ENCODE measurements around the gene PDE4D. TPM values are rescaled to one million over a fixed set of nuclear protein-coding genes. Genes with fewer than 3 reads are reported as not detected.

Gene PDE4D
- total RNA-seq, 1 experiment from 2014 or later: 2.1 TPM

- H3K79me2 ChIP-seq (ENCODE audit: insufficient read depth, low read length): no peaks in the 10 kb centered on the region
- no peak overlapping the region for H3T11ph ChIP-seq (ENCODE audit: low read length)
- TF ChIP-seq CTCF (conservative IDR thresholded peaks at IDR 0.05): no peak
- H3K27me3 ChIP-seq (ENCODE audit: insufficient read depth, low read length): no peaks in the 10 kb centered on the region
- no peak overlapping the region for H2BK120ac ChIP-seq (ENCODE audit: low read depth, low read length, poor library complexity, severe bottlenecking)
- H4K20me1 ChIP-seq (ENCODE audit: control insufficient read depth, insufficient read depth, insufficient read length): no peaks in the 10 kb centered on the region
- H2BK5ac ChIP-seq (ENCODE audit: insufficient read length, low read length): no peak overlapping the region
- H3K23ac ChIP-seq (ENCODE audit: insufficient read length, low read depth, low read length): no peak overlapping the region
- H3K9me3 ChIP-seq (ENCODE audit: control insufficient read depth, low read depth, low read length): no peaks in the 10 kb centered on the region
- peaks cover 3% of the 10 kb centered on the region; the same call in 1 of the 2 replicates for H3K4me1 ChIP-seq (ENCODE audit: insufficient read depth, low read length)
- no peak overlapping the region for H4K5ac ChIP-seq (ENCODE audit: insufficient read length, low read depth, low read length)
- H2BK15ac ChIP-seq (ENCODE audit: low read depth, low read length): no peak overlapping the region
- no peak overlapping the region for H2BK20ac ChIP-seq (ENCODE audit: low read depth, low read length, poor library complexity, severe bottlenecking)
- H3K56ac ChIP-seq (ENCODE audit: insufficient read length, low read depth, low read length): no peak overlapping the region
- no peak overlapping the region for H3K27ac ChIP-seq (ENCODE audit: insufficient read length, low read depth, low read length)
- no peak overlapping the region for H3K18ac ChIP-seq (ENCODE audit: insufficient read length, low read depth, low read length)
- no peak overlapping the region for H4K8ac ChIP-seq (replicated peaks; ENCODE audit: insufficient read length, low read depth, low read length)
- H3K79me1 ChIP-seq (ENCODE audit: insufficient read depth, low read depth, low read length, poor library complexity, severe bottlenecking): no peaks in the 10 kb centered on the region
- Mint-ChIP-seq H3K4me1 (peaks cover 13 to 14% of the 10 kb centered on the region in 2 experiments), H3K4me3 (no peak overlapping the region), H3K27ac (no peak overlapping the region; a peak in 1 of 7 replicates), H3K9me3 (no peaks in the 10 kb centered on the region), H3K27me3 (ENCODE audit: low read depth) (no peaks in the 10 kb centered on the region; the same call in 1 of the 2 replicates), H3K36me3 (ENCODE audit: insufficient read depth in 1 of 3, low read depth in 3 of 3) (no peaks in the 10 kb centered on the region; a peak in 2 of 7 replicates)
- no peak for DNase-seq
- no peak overlapping the region for H2BK12ac ChIP-seq (ENCODE audit: insufficient read length, low read depth, low read length)
- H2AK5ac ChIP-seq (ENCODE audit: insufficient read length, low read length): no peak overlapping the region
- H4K91ac ChIP-seq (ENCODE audit: insufficient read length, low read depth, low read length): no peak overlapping the region
- H3K4me2 ChIP-seq (ENCODE audit: insufficient read depth, insufficient read length, low read length): no peak overlapping the region
- WGBS (ENCODE audit: extremely low coverage, insufficient read length, low lambda C conversion rate): no CpG with 5 or more reads among the region's 4 CpGs
- H3K9ac ChIP-seq (ENCODE audit: extremely low read depth, insufficient read length, low read length): no peak overlapping the region
- H2AFZ ChIP-seq (ENCODE audit: low read length): no peak overlapping the region
- no peak overlapping the region for H3K14ac ChIP-seq (ENCODE audit: insufficient read depth, low read length)
- no peaks in the 10 kb centered on the region for H3K23me2 ChIP-seq (ENCODE audit: insufficient read length, low read depth, low read length, poor library complexity, severe bottlenecking)
- H3K4ac ChIP-seq (ENCODE audit: low read depth, low read length): no peak overlapping the region
Observed at GRCh38 chr5:59317774-59318205, 575.7 kb downstream of the PDE4D start.
